ENCODE results near the gene KRTAP1-4. TPM values are rescaled to one million over a fixed set of nuclear protein-coding genes. Genes with fewer than 3 reads are reported as not detected.

Gene KRTAP1-4
- total RNA-seq (not detected), polyA plus RNA-seq (not detected)

GRCh38 chr17:41029633-41030245 lies at the start of gene KRTAP1-4:
Gene KRTAP1-4 (minus strand): TSS chr17:41030195. CDS start chr17:41030078, 117 bp downstream.
- no peaks in the 10 kb centered on the region for H3K27me3 ChIP-seq (ENCODE audit: insufficient read depth, low read length)
- H3K36me3 ChIP-seq (ENCODE audit: insufficient read depth, low read length): no peaks in the 10 kb centered on the region
- H3K27ac Mint-ChIP-seq: no peak within 1 kb of the TSS
- ChIA-PET POLR2A (ENCODE audit: partially characterized antibody) (no interaction called here), CTCF (ENCODE audit: partially characterized antibody) (no interaction called here)
- H3K4me1 Mint-ChIP-seq: no peaks in the 10 kb centered on the region
- H3K36me3 Mint-ChIP-seq: no peaks in the 10 kb centered on the region
- no peak within 1 kb of the TSS for H3K4me3 ChIP-seq (ENCODE audit: low read length in 2 of 2)
- H3K9me3 Mint-ChIP-seq: no peaks in the 10 kb centered on the region
- no peak within 1 kb of the TSS for H3K27ac ChIP-seq (ENCODE audit: low read depth, low read length)
- H3K27me3 Mint-ChIP-seq: peaks cover 18 to 23% of the 10 kb centered on the region in 2 donors
- DNase-seq: peak in 1 of 5 donors; percentile 15
- no peaks in the 10 kb centered on the region for H3K9me3 ChIP-seq (ENCODE audit: control insufficient read depth in 1 of 2, low read length in 2 of 2)
- H3K4me1 ChIP-seq (ENCODE audit: insufficient read depth, low read length): no peaks in the 10 kb centered on the region
- no peak within 1 kb of the TSS for H3K4me3 Mint-ChIP-seq
- intact Hi-C loops (cut with micrococcal nuclease): no loop called here

DNA sequence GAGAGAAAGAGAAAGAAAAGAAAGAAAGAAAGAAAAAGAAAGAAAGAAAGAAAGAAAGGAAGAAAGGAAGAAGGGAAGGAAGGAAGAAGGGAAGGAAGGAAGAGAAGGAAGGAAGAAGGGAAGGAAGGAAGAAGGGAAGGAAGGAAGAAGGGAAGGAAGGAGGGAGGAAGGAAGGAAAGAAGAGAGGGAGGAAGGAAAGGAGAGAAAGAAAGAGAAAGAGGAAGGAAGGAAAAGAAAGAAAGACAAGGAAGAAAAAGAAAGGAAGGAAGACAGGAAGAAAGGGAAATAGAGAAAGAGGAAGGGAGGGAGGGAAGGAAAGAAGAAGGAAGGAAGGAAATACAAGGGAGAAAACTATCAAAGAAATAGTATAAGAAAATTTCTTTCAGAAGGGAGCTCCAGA lies 46.8 kb upstream of the KRTAP1-4 start:
- H3K36me3 Mint-ChIP-seq: no peaks in the 10 kb centered on the region
- Histone ChIP-seq H3K27me3 (ENCODE audit: insufficient read depth, low read length) (peaks cover 3% of the 10 kb centered on the region), H3K9me3 (ENCODE audit: control insufficient read depth in 1 of 2, low read length in 2 of 2) (no peaks in the 10 kb centered on the region), H3K27ac (ENCODE audit: low read depth, low read length) (no peak overlapping the region), H3K4me1 (ENCODE audit: insufficient read depth, low read length) (no peaks in the 10 kb centered on the region), H3K36me3 (ENCODE audit: insufficient read depth, low read length) (no peaks in the 10 kb centered on the region), H3K4me3 (ENCODE audit: low read length in 2 of 2) (no peak overlapping the region)
- ChIA-PET POLR2A (ENCODE audit: partially characterized antibody) (no interaction called here), CTCF (ENCODE audit: partially characterized antibody) (interaction anchor here (1.2 kb wide), 1 partner anchor 246 kb away, joined by 4 read pairs; no protein-coding TSS in a partner anchor)
- DNase-seq: no peak
- H3K9me3 Mint-ChIP-seq: peaks cover 0 to 3% (median 0%) of the 10 kb centered on the region in 8 donors
- H3K4me1 Mint-ChIP-seq: no peaks in the 10 kb centered on the region
- H3K4me3 Mint-ChIP-seq: no peak overlapping the region
- intact Hi-C loops (cut with micrococcal nuclease): no loop called here
- peaks cover 6 to 12% of the 10 kb centered on the region in 2 donors for H3K27me3 Mint-ChIP-seq
- H3K27ac Mint-ChIP-seq: no peak overlapping the region

DNA sequence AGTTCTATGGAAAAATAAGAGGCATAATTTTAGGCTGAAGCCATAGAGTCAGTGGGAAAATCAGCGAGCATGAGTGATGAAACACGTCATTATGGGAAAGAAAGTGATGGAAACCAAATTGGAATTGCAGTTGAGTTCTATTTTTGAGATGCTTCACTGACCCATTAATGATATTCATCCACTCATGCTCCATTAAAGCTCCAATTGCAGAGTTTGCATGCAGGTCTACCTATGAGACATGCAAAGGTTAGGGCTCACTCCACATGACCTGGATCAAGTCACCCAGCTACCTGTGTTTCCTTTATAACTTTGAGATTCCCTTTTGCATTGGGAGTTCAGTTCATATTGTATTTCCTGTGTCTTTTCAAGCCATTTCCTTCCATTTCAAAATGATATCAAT lies 43.7 kb upstream of the KRTAP1-4 start:
- Mint-ChIP-seq H3K9me3 (peaks cover 0 to 4% (median 0%) of the 10 kb centered on the region in 8 donors), H3K27ac (no peak overlapping the region), H3K4me3 (no peak overlapping the region), H3K4me1 (no peaks in the 10 kb centered on the region), H3K27me3 (peaks cover 6 to 12% of the 10 kb centered on the region in 2 donors), H3K36me3 (no peaks in the 10 kb centered on the region)
- no peaks in the 10 kb centered on the region for H3K36me3 ChIP-seq (ENCODE audit: insufficient read depth, low read length)
- H3K27ac ChIP-seq (ENCODE audit: low read depth, low read length): no peak overlapping the region
- no peaks in the 10 kb centered on the region for H3K9me3 ChIP-seq (ENCODE audit: control insufficient read depth in 1 of 2, low read length in 2 of 2)
- CTCF ChIA-PET (ENCODE audit: partially characterized antibody): no interaction called here
- peaks cover 3% of the 10 kb centered on the region for H3K27me3 ChIP-seq (ENCODE audit: insufficient read depth, low read length)
- no peaks in the 10 kb centered on the region for H3K4me1 ChIP-seq (ENCODE audit: insufficient read depth, low read length)
- no peak for DNase-seq
- intact Hi-C loops (cut with micrococcal nuclease): no loop called here
- POLR2A ChIA-PET (ENCODE audit: partially characterized antibody): no interaction called here
- H3K4me3 ChIP-seq (ENCODE audit: low read length in 2 of 2): no peak overlapping the region

DNA sequence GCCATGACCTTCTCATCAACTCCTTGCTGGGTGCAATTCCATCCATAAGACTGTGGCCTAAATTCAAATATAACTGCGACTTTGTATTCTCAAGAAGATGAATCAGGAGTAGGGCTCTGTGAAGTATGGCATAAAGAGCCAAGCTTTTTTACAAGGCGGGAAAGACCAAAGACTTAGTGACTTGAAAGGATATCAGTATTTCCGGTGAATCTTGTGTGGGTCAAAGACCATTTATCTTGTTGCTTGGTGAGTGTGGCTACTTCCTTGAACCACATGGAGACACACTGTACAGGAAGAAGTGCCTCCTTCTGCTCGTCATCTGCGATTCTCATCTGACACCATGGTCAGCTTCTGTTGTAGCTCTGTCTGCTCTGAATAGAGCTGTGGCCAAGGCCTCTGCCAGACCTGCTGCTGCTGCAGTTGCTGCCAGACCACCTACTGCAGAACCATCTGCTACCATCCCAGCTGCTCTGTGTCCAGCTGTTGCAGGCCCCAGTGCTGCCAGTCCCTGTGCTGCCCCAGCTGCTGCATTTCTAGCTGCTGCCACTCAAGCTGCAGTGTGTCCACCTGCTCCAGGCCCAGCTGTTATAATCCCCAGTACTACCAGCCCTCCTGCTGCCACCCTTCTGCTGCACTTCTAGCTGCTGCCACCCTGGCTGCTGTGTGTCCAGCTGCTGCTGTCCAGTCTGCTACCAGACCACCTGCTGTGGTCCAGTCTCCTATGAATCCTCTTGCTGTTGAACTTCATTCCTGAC lies 41.8 kb upstream of the KRTAP1-4 start:
- no peak for DNase-seq
- intact Hi-C loops (cut with micrococcal nuclease): no loop called here
- POLR2A ChIA-PET (ENCODE audit: partially characterized antibody): no interaction called here
- Mint-ChIP-seq H3K9me3 (peaks cover 0 to 4% (median 0%) of the 10 kb centered on the region in 8 donors), H3K27ac (no peak overlapping the region), H3K4me1 (no peaks in the 10 kb centered on the region), H3K4me3 (no peak overlapping the region), H3K36me3 (no peaks in the 10 kb centered on the region), H3K27me3 (peaks cover 6 to 7% of the 10 kb centered on the region in 2 donors)
- Histone ChIP-seq H3K4me1 (ENCODE audit: insufficient read depth, low read length) (no peaks in the 10 kb centered on the region), H3K27me3 (ENCODE audit: insufficient read depth, low read length) (peaks cover 3% of the 10 kb centered on the region), H3K27ac (ENCODE audit: low read depth, low read length) (no peak overlapping the region), H3K9me3 (ENCODE audit: control insufficient read depth in 1 of 2, low read length in 2 of 2) (no peaks in the 10 kb centered on the region), H3K36me3 (ENCODE audit: insufficient read depth, low read length) (no peaks in the 10 kb centered on the region), H3K4me3 (ENCODE audit: low read length in 2 of 2) (no peak overlapping the region)
- CTCF ChIA-PET (ENCODE audit: partially characterized antibody): interaction anchor here (1.2 kb wide), 1 partner anchor 477 kb away, joined by 3 read pairs; no protein-coding TSS in a partner anchor

DNA sequence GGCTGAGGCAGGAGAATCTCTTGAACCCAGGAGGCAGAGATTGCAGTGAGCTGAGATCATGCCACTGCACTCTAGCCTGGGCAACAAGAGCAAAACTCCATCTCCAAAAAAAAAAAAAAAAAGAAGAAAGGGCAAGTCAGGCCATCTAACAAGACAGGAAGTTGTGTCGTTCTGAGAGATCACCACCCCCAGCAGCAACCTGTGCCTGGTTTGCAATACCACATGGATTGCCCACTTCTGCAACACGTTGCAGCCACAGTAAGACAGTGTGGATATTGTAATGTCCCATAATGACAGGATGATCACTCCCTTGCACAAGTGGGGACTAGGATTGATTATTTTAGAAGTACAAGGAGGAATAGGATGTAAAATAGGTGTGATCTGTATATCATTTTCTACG lies 39.0 kb upstream of the KRTAP1-4 start:
- no peaks in the 10 kb centered on the region for H3K4me1 ChIP-seq (ENCODE audit: insufficient read depth, low read length)
- Mint-ChIP-seq H3K4me1 (no peaks in the 10 kb centered on the region), H3K9me3 (peaks cover 0 to 2% (median 0%) of the 10 kb centered on the region in 8 donors), H3K4me3 (no peak overlapping the region), H3K27ac (no peak overlapping the region), H3K27me3 (peaks cover 4 to 7% of the 10 kb centered on the region in 2 donors), H3K36me3 (no peaks in the 10 kb centered on the region)
- no peaks in the 10 kb centered on the region for H3K27me3 ChIP-seq (ENCODE audit: insufficient read depth, low read length)
- no peaks in the 10 kb centered on the region for H3K36me3 ChIP-seq (ENCODE audit: insufficient read depth, low read length)
- no peak overlapping the region for H3K4me3 ChIP-seq (ENCODE audit: low read length in 2 of 2)
- DNase-seq: no peak
- H3K9me3 ChIP-seq (ENCODE audit: control insufficient read depth in 1 of 2, low read length in 2 of 2): no peaks in the 10 kb centered on the region
- ChIA-PET POLR2A (ENCODE audit: partially characterized antibody) (interaction anchor here (0.7 kb wide), 1 partner anchor 552 kb away, joined by 3 read pairs; no protein-coding TSS in a partner anchor), CTCF (ENCODE audit: partially characterized antibody) (no interaction called here)
- intact Hi-C loops (cut with micrococcal nuclease): no loop called here
- H3K27ac ChIP-seq (ENCODE audit: low read depth, low read length): no peak overlapping the region

DNA sequence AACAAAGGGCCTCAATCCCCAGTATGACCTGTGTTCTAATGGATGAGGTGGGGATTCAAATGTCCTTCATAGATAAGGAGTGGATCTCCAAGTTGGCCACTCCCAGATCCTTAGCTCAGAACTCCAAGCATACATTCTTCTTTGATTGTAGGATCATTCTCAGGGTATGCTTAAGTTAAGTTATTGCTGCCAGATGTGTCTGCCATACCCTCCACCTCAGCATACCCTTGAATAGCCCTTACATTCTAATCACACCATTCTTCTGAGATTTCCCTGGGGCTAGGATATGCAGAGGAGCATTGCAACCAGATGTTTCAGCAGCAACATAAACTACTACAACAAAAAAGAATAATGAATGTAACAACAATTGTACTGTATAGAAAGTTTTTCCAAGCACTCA lies 37.3 kb upstream of the KRTAP1-4 start:
- no peaks in the 10 kb centered on the region for H3K27me3 ChIP-seq (ENCODE audit: insufficient read depth, low read length)
- ChIA-PET POLR2A (ENCODE audit: partially characterized antibody) (no interaction called here), CTCF (ENCODE audit: partially characterized antibody) (no interaction called here)
- H3K27ac Mint-ChIP-seq: no peak overlapping the region
- no peaks in the 10 kb centered on the region for H3K4me1 Mint-ChIP-seq
- H3K36me3 ChIP-seq (ENCODE audit: insufficient read depth, low read length): no peaks in the 10 kb centered on the region
- H3K36me3 Mint-ChIP-seq: no peaks in the 10 kb centered on the region
- H3K9me3 ChIP-seq (ENCODE audit: control insufficient read depth in 1 of 2, low read length in 2 of 2): no peaks in the 10 kb centered on the region
- no peaks in the 10 kb centered on the region for H3K4me1 ChIP-seq (ENCODE audit: insufficient read depth, low read length)
- no peak for DNase-seq
- no peak overlapping the region for H3K4me3 ChIP-seq (ENCODE audit: low read length in 2 of 2)
- no peak overlapping the region for H3K4me3 Mint-ChIP-seq
- intact Hi-C loops (cut with micrococcal nuclease): no loop called here
- peaks cover 0 to 2% (median 0%) of the 10 kb centered on the region in 8 donors for H3K9me3 Mint-ChIP-seq
- no peak overlapping the region for H3K27ac ChIP-seq (ENCODE audit: low read depth, low read length)
- H3K27me3 Mint-ChIP-seq: peaks cover 2 to 8% of the 10 kb centered on the region in 2 donors

GRCh38 chr17:41065829-41066624 lies 36.0 kb upstream of the KRTAP1-4 start, which contains the start of gene KRTAP2-4:
Gene KRTAP2-4 (minus strand): TSS chr17:41065879. CDS start chr17:41065845, 34 bp downstream.
- Mint-ChIP-seq H3K4me3 (no peak within 1 kb of the TSS), H3K4me1 (no peaks in the 10 kb centered on the region), H3K27me3 (peaks cover 4 to 10% of the 10 kb centered on the region in 2 donors), H3K36me3 (no peaks in the 10 kb centered on the region), H3K27ac (no peak within 1 kb of the TSS), H3K9me3 (peaks cover 0 to 2% (median 0%) of the 10 kb centered on the region in 8 donors)
- Histone ChIP-seq H3K27me3 (ENCODE audit: insufficient read depth, low read length) (no peaks in the 10 kb centered on the region), H3K4me1 (ENCODE audit: insufficient read depth, low read length) (no peaks in the 10 kb centered on the region), H3K4me3 (ENCODE audit: low read length in 2 of 2) (no peak within 1 kb of the TSS), H3K36me3 (ENCODE audit: insufficient read depth, low read length) (no peaks in the 10 kb centered on the region), H3K27ac (ENCODE audit: low read depth, low read length) (no peak within 1 kb of the TSS), H3K9me3 (ENCODE audit: control insufficient read depth in 1 of 2, low read length in 2 of 2) (no peaks in the 10 kb centered on the region)
- POLR2A ChIA-PET (ENCODE audit: partially characterized antibody): no interaction called here
- DNase-seq: no peak
- intact Hi-C loops (cut with micrococcal nuclease): no loop called here
- CTCF ChIA-PET (ENCODE audit: partially characterized antibody): no interaction called here
